Measurements from ENCODE around the gene RBMS3.

Gene RBMS3

GRCh38 chr3:29852767-29853166, 571.9 kb downstream of the RBMS3 start:
- no peak for DNase-seq

- DNase-seq = no peak
Observed at GRCh38 chr3:29853841-29854397, 573.0 kb downstream of the RBMS3 start.

DNA sequence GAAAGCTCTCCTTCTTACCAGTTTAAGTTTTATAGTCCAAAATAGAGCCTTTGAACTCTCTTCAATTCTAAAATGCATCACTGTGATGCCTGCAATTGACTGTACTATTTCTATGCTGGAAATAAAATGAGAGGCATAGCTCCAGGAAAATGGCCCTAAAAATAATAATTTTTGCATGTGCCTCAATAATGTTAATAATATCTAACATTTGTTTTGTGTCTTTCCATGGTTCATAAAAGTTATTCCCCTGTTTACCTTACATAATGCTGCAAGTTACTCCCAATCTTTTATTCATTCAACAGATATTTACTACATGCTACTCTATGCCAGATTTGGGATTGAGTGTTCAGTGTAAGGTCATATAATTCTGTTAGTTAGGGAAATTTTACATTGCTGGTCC, 574.0 kb downstream of the RBMS3 start:
- no peak for DNase-seq

- DNase-seq = no peak
Observed at GRCh38 chr3:29859726-29860270, 578.9 kb downstream of the RBMS3 start.

- no peak for DNase-seq
Observed at GRCh38 chr3:29864809-29865208, 583.9 kb downstream of the RBMS3 start.

DNA sequence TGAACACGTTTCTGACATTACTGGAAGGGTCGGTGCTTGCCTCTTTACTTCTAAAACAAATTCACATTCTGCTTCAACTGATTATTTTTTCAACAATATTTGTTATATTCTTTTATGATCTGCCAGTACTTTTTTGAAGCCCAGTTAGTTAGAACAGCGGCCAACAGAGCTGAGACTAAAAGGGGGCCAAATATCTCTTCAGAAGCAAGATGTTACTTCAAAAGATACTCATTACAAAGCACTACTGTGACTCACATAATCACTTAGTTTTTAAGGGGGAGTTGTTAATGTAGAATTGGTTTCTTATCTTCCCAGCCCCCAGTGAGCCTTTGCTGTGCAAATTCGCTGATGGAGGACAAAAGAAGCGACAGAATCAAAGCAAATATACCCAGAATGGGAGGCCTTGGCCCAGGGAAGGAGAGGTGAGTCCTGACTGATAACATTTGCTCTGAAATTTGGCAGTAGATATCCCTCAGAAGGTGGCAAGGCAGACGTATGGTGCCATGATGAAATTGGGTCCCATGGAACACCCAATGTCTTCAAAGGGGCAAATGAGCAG, 587.8 kb downstream of the RBMS3 start:
- no peak for DNase-seq

DNA sequence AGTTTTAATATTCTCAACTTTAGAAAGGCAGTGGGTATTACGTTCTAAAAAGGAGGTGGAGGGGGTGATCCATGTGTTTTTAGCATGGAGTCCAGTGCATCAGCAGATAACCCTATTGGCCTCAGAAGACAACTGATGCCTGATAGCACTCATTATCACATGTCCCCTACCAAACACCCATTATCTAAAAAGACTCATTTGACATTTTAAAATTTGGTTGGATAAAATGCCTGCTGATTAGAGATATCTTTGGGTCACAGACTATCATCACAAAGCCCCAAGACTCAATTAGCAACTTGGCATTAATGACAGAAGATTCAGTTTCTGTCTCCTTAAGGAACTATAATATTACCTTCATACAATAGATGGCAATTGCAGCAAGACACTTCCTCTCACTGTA, 589.3 kb downstream of the RBMS3 start:
- no peak for DNase-seq

- DNase-seq = no peak
Observed at GRCh38 chr3:29871087-29871486, 590.2 kb downstream of the RBMS3 start.

GRCh38 chr3:29880809-29881208, 599.9 kb downstream of the RBMS3 start:
- DNase-seq = no peak

GRCh38 chr3:29887451-29887850, 606.6 kb downstream of the RBMS3 start:
- no peak for DNase-seq

GRCh38 chr3:29889215-29889614, 608.3 kb downstream of the RBMS3 start:
- DNase-seq = no peak

DNA sequence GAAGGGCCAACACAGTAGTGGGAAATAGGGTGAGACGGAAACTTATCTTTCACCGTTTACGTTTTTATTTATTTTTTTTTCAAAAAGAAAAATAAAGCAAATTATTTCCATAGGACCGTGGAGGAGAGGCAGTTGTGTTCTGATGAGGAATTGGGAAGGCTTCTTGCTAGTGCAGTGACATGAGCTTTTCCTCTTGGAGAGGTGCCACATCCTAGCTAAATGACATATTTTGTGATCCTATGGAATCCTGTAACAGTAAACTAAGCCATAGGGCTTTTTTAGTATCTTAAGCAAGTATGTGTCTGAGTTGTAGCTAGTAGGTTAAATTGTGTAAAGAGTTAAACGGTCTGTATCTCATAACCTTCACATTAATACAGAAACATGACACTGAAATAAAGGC, 609.9 kb downstream of the RBMS3 start:
- DNase-seq = no peak

DNA sequence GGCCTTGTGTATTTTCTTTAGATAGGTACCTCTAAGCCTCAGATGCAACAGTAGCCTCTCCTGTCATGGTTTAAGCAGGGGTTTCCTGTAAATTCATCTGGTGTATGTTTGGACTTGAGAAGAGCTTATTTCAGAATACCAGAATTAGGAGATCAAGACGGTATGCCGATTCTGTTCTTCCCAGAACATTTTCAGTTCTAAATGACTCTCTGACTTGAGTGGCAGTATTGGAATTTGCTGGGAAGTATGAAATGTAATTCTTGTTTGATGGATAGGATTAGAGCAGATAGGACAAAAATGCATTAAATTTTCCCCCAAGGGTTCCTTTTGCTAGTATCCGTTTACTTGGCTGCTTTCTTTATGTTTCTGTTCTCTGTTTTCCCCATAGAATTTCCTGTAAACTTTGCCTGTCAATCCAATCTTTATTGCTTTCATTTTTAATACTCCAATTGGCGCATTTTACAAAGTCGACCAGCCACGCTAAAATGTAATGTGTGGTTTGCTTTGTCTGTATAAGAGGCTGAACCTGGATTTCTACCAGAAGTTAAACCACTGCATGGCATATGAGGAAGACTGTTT, 612.2 kb downstream of the RBMS3 start:
- DNase-seq = no peak

DNA sequence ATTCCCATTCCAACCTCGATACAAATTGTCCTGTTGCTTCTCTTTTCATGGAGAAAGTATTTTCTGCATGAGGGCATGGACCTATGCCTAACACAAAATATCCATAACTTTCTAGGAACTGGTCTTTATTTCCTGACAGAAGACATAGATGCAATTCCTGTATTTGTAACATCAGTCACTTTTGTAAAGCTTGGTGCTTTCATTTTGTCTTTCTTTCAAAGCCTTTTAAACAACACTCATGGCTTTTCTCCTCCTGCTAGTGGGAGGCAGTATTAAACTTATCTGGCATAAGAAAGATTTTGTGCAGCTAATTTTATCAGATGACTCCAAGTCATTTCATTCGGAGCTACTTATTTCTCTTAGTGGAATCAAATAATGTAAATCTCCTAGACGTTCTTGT, 616.0 kb downstream of the RBMS3 start:
- DNase-seq = no peak

DNA sequence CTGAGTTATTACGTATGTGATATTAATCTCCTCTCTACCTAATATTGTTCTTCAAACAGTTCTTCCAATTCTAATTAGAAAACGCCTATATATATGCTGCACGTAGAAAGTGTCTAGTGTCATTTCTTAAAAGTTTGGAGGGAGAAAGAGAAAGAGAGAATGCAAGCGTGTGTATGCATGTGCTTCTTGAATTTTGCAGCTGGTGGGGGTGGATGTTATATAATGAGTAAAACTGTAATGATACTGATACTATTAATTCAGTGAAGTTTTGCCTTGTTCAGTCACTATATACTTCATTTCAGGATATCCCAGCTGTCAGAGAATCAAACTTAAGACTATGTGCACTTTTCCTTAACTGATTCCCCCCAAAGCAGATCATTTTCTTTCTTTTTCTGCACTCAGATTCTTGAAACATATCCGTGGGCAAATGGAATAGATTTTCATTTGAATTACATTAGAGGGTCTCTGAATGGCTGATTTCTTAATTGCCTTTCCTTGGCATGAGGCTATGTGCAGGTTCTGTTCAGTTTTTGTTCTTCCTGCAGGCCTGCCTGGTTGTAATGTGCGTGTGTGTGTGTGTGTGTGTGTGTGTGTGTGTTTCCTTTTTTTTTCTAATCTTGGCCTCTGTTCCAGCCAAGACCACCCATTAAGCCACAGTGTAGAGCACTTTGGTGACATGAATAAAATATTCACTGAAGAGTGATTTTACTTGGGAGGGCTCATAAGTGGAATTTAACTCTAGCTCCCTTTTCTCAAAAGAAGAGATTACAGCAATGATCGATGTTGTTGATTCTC, 617.5 kb downstream of the RBMS3 start:
- DNase-seq = no peak

- DNase-seq = no peak
Observed at GRCh38 chr3:29899021-29899420, 618.1 kb downstream of the RBMS3 start.

DNA sequence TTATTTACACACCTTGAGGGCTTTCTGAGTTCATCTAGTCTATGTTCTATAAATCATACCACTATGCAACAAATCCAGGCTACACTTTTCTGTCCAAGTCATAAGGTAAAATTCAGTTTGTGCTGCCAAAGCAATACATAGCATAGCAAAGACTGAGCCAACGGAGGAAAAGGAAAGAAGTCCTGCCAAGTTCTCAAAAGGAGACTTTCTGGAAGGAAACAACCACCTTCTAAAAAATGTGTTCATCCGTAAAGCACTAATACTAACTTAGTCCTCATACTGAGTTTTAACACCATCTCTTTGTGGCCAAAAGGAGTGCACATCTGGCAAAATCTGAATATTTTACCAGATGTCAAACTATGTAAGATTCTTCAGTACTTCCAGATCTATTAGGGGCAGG, 620.2 kb downstream of the RBMS3 start:
- no peak for DNase-seq

GRCh38 chr3:29903600-29903999, 622.7 kb downstream of the RBMS3 start:
- DNase-seq = no peak

- DNase-seq = no peak
Observed at GRCh38 chr3:29906906-29907305, 626.0 kb downstream of the RBMS3 start.

GRCh38 chr3:29912600-29913288, 631.9 kb downstream of the RBMS3 start:
- DNase-seq = no peak

DNA sequence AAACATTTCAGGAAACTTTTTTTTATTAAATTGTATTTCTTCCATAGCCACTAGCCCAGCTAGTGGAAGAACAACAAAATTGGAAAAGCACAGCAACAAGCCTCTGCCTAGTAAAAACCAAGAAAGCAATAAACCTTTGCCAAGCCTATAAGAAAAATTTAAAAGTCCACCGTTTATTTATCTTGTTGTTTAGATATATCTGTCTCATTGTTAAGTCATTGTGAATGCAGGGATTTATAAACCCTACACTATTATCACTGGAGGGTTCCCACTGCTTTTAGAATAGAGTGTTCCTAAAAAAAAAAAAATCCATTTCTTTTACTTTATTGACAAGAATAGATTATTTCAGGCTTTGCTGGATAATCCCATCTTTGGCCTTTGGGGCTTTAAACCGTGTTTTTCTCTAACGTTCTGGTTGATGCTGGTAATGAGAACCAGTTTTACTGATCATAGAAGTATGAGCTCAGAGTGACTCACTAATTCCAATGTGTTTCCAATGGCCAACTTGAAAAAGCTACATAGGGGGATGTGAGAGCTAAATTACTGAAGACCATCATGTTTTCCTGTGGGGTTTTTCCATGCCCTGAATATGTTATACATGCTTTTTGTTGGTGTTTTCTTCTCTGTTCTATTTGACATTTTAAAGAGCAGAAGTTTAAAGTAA, 634.1 kb downstream of the RBMS3 start:
- DNase-seq = no peak

DNA sequence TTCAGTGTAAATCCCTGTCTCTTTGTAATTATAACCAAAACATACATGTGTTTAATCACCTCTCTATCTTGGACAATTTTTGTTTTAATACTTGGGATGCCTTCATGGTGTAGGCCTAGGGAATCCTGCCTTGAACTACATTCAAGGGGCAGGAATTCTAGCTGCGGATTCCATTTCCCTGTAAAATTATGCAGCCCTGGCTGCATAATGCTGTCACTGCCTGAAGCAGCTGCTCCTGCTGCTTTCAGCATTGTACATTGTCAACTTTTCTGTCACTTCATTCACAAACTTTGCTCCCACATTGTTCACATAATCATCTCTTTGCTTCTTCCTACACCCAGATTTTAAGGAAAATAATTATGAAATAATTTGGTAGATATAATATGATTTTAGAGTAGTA, 638.7 kb downstream of the RBMS3 start:
- no peak for DNase-seq

Data from activated naive CD4-positive, alpha-beta T cell (primary cell).